ENCODE results near the gene HAS3.

Gene HAS3

GRCh38 chr16:69069504-69069903 lies 35.9 kb upstream of the HAS3 start:
- TF ChIP-seq CTCF (conservative IDR thresholded peaks at IDR 0.05; ENCODE audit: low read length) = no peak
- DNase-seq (ENCODE audit: low read depth) = no peak
- H3K4me3 ChIP-seq (ENCODE audit: low read length) = no peak overlapping the region

- no peak for DNase-seq (ENCODE audit: low read depth)
- no peak for TF ChIP-seq CTCF (conservative IDR thresholded peaks at IDR 0.05; ENCODE audit: low read length)
- no peak overlapping the region for H3K4me3 ChIP-seq (ENCODE audit: low read length)
Observed at GRCh38 chr16:69071036-69071435, 34.4 kb upstream of the HAS3 start.

- no peak overlapping the region for H3K4me3 ChIP-seq (ENCODE audit: low read length)
- no peak for TF ChIP-seq CTCF (conservative IDR thresholded peaks at IDR 0.05; ENCODE audit: low read length)
- no peak for DNase-seq (ENCODE audit: low read depth)
Observed at GRCh38 chr16:69072640-69072974, 32.8 kb upstream of the HAS3 start.

- no peak for TF ChIP-seq CTCF (conservative IDR thresholded peaks at IDR 0.05; ENCODE audit: low read length)
- DNase-seq (ENCODE audit: low read depth) = peak; percentile 68
- no peak overlapping the region for H3K4me3 ChIP-seq (ENCODE audit: low read length)
Observed at GRCh38 chr16:69073181-69073702, 32.2 kb upstream of the HAS3 start.

- no peak for TF ChIP-seq CTCF (conservative IDR thresholded peaks at IDR 0.05; ENCODE audit: low read length)
- peak; percentile 32 for DNase-seq (ENCODE audit: low read depth)
- H3K4me3 ChIP-seq (ENCODE audit: low read length) = no peak overlapping the region
Observed at GRCh38 chr16:69077251-69077650, 28.2 kb upstream of the HAS3 start.

GRCh38 chr16:69078073-69078472 lies 27.4 kb upstream of the HAS3 start:
- no peak overlapping the region for H3K4me3 ChIP-seq (ENCODE audit: low read length)
- TF ChIP-seq CTCF (conservative IDR thresholded peaks at IDR 0.05; ENCODE audit: low read length) = no peak
- DNase-seq (ENCODE audit: low read depth) = no peak

GRCh38 chr16:69079697-69080096 lies 25.8 kb upstream of the HAS3 start:
- H3K4me3 ChIP-seq (ENCODE audit: low read length) = no peak overlapping the region
- no peak for DNase-seq (ENCODE audit: low read depth)
- TF ChIP-seq CTCF (conservative IDR thresholded peaks at IDR 0.05; ENCODE audit: low read length) = no peak
